Activated CD4-positive, alpha-beta T cell treated with anti-CD3 and anti-CD28 coated beads for 36 hours (primary cell): ENCODE measurements around the gene C17orf50. TPM values are rescaled to one million over a fixed set of nuclear protein-coding genes. Genes with fewer than 3 reads are reported as not detected.

Source experiments
- total RNA-seq, 2 experiments: library from RNA; stranded (reverse); gene quantifications; one replicate each; pipeline ENCODE4 v1.2.3, GENCODE V29; 2021

C17orf50 gene
- total RNA-seq, 2 experiments from 2014 or later = not detected

Other genes starting within 250 kb of the C17orf50 start
- 10 to 100 TPM; 23.3 to 23.7 TPM for gene SLFN12L, start 223.2 kb upstream of the C17orf50 start, total RNA-seq
- not detected for gene SLFN14, start 200.1 kb upstream of the C17orf50 start, total RNA-seq
- gene PEX12, start 182.3 kb upstream of the C17orf50 start, total RNA-seq = 1 to 10 TPM; 5.7 to 6.1 TPM
- gene AP2B1, start 173.6 kb upstream of the C17orf50 start, total RNA-seq = 100 to 1,000 TPM; 166 to 184 TPM
- 1 to 10 TPM; 2.7 to 4.0 TPM for gene RASL10B, start 29.2 kb upstream of the C17orf50 start, total RNA-seq
- gene GAS2L2, start 7.6 kb upstream of the C17orf50 start, total RNA-seq = under 1 TPM in 1 of 2 experiments, not detected in 1; 0.07 TPM
- gene MMP28, start 34.8 kb downstream of the C17orf50 start, total RNA-seq = under 1 TPM in 1 of 2 experiments, not detected in 1; 0.09 TPM
- gene TAF15, start 48.6 kb downstream of the C17orf50 start, total RNA-seq = 100 to 1,000 TPM; 316 to 330 TPM
- under 1 TPM in 1 of 2 experiments, not detected in 1; 0.18 TPM for gene HEATR9, start 108.0 kb downstream of the C17orf50 start, total RNA-seq
- 10 to 100 TPM; 33.1 to 50.4 TPM for gene CCL5, start 119.5 kb downstream of the C17orf50 start, total RNA-seq
- 1 to 10 TPM; 4.4 to 6.5 TPM for gene RDM1, start 169.9 kb downstream of the C17orf50 start, total RNA-seq
- not detected for gene LYZL6, start 182.8 kb downstream of the C17orf50 start, total RNA-seq
- gene CCL16, start 220.6 kb downstream of the C17orf50 start, total RNA-seq = not detected
- not detected for gene CCL14, start 225.8 kb downstream of the C17orf50 start, total RNA-seq
- gene CCL15, start 240.7 kb downstream of the C17orf50 start, total RNA-seq = not detected